ENCODE results near the gene GYG1.
"Not testable (repeated sequence)": the region's sequence is repeated elsewhere in the genome, so short reads cannot be mapped to it uniquely, and the experiment has no call there.

Gene GYG1

DNA sequence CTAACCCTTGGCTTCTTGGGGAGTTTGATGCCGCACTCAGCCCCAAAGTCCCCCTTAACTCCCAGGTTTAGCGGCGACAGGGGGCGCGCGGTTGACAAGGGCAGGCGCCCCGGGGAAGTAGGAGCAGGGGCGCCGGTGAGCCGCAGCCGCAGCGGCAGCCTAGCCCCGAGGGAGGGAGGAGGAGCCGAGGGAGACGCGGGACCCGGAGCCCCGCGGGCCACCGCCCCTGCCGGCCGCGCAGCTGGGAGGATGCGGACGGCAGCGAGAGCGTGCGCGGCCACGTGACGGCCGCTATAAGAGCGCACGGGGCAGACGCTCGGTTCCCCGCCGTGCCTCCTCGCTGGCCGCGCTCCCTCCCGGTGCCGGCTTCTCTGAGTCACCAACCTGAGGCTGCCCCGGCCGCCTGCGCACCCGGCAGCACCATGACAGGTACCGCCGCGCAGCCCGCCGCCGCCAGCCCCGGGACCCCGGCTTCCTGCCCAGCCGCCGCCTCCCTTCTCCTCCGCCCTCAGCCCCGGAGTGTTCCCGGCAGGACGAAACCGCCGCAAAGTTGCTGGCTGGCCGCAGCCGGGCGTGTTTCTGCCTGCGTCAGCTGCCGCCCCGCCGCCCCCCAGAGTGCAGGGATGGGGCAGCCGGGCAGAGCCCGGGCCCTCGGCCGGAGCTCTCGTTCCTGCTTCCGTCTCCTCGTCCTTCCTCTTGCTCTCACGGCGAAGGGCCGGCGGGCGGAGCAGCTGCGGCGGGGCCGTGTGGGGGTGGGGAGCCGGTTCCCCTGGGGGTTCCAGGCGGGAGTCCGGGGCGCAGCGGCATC is at the start of gene GYG1:
GYG1 (plus strand) TSS at position 322 of the 808 bp plus-strand sequence; CDS start at position 423, 101 bp downstream.
- DNase-seq = peak; percentile 76

DNA sequence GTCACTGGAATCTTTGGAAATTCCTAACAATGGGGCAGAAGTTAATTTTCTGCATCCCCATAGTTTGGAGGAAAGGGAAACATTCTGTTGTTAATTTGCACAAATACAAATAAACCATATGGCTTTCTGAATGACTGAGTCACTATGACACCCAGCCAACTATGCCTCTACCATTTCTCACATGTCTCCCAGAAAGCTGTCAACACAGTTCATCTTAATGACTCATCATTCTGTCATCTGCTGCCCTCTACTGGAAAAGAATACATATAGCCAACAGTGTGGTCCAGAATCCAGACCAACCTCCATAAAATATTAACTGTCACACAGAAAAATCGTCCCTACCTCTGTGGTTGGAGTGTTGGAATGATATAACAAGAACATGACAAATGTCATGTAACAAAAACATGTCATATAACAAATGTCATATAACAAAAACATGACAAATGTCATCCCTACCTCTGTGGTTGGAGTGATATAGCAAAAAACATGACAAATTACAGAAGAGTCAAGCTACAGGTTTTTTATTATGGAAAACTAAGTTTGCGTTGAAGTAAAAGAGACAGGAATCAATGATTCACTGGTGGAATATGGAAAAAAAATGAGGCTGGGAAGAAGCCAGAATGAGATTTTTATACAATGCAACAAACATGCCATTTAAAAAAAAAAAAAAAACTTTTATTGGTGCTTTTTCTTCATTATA is 47.7 kb upstream of the GYG1 start:
- DNase-seq = peak; percentile 6

DNA sequence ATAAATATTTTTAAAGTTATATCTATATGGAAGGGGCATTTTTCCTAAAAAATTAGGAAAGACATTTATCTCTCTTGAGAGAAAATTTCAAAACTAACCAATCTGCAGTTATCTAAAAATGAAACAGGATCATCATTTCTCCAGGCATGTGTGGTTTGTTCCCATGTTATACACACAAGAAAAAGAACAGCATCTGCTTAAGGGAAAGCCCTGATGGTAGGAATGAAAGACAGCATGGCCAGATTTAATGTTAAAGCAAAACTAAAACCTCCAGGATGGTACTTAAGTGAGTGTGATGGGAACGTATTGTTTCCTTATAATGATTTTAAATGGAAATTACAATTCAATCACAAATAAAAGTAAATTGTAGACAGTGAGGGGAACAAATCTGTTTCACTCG is 46.2 kb upstream of the GYG1 start:
- DNase-seq = no peak

DNA sequence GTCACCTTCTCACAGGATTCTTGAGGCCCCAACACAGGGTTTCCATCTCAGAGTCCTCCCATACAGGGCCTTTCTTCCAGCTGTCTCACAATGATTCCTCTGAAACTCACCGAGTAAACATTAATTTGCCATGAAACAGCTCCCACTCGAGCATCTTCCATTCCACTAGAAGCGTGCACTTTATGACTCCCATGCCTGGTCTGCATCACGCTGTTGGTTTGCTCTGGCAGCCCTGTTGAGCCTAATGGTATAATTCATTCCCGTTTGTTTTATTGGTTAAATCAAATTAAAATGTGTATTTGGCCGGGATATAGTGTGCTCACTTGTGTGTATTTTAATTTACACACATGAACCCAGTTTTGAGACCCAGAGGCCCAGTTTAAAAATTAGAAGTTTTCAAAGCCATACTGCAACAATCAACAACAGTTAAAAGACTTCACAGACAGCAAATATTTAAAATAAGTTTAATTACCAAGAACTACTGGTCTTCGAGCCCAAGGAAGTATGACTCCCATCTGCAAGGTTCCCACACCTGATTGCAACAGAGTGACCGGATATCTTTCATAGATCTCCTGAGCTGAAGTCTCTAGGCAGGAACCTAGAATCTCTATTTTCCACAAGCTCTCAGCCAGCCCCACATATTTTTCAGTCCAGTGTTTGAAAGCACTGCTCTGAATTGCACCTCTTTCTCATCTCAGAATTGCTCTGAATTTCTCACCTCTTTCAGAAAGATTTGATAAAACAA is 42.3 kb upstream of the GYG1 start:
- DNase-seq = no peak

DNA sequence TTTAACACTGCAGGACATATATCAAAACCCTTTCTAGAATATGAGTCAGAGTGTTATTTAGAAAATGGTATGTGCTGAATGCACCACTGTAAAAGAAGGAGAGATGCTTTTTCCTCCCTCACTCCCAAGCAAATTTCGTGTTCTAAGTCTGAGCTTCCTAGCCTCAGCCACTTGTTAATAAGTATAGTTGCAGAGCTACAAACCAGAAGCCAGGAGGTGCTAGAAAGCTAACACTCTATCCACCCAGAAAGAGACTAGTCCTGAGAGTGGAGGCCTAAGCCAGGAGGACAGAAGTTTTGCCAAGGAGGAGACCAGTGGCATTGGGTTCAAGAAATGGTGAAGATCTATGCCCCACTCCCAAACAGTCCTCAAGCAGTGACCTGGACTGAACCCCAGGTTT is 40.5 kb upstream of the GYG1 start:
- no peak for DNase-seq

DNA sequence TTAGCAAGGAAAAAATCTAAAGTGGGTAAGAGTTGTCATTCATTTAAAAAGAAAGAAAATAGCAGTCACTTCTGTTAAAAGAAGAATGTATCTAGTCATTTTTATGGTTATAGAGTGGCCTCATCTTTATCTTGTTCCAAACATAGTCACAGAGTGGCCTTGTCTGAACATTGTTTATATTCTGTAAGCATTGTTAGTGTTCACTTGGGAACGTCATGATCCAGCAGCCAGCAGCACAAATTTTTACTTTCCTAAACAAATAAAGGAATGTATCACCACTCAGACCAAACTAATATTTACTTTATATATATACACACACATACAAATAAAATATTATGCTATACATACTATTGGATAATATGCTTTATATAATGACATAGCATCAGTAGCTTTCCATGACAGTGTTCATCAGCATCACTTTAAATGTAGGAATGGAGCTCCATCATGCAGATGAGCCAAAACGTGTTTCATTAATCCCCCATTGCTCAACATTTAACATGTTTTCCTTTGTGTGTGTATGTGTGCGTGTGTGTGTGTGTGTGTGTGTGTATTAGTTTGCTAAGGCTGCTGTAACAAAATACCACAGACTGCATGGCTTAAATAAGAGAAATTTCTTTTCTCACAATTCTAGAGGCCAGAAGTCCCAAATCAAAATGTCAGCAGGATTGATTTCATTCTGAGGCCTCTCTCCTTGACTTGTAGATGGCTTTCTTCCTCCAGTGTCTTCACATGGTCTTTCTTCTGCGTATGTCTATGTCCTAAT is 39.6 kb upstream of the GYG1 start:
- no peak for DNase-seq

DNA sequence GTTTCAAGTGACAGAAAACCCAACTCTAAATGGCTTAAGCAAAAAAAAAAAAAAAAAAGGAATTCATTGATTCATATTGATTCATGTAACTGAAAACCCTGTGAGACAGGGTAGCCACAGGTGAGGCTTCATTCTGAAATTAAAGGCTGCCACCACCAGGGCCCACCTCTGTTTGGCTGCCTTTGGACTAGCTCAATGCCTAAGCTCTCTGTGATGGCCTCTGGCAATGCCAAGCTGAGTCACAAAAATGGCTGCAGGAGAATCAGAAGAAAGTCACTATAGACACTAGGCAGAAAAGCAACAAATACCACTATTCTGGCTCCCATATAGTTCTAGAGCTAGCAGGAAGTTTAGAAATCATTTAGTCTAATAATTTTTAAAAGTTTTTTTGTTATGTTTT is 38.2 kb upstream of the GYG1 start:
- DNase-seq = no peak

DNA sequence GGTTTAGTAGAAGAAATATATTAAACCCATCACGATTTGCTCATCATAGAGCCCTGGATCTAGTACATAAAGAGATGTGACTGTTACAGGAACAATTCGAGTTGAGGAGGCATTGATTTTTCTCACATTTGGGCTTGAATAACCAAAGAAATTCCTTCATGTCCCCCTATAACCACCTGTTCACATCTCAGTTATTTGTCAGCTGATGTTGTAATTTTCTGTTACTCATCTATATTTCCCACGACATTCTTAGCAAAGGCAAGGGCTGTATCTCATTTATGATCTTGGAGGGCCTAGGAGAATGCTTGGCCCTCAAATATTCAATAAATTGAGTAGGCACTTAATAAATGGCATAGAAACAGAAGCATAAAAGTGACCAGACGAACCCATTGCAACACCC is 36.4 kb upstream of the GYG1 start:
- no peak for DNase-seq

DNA sequence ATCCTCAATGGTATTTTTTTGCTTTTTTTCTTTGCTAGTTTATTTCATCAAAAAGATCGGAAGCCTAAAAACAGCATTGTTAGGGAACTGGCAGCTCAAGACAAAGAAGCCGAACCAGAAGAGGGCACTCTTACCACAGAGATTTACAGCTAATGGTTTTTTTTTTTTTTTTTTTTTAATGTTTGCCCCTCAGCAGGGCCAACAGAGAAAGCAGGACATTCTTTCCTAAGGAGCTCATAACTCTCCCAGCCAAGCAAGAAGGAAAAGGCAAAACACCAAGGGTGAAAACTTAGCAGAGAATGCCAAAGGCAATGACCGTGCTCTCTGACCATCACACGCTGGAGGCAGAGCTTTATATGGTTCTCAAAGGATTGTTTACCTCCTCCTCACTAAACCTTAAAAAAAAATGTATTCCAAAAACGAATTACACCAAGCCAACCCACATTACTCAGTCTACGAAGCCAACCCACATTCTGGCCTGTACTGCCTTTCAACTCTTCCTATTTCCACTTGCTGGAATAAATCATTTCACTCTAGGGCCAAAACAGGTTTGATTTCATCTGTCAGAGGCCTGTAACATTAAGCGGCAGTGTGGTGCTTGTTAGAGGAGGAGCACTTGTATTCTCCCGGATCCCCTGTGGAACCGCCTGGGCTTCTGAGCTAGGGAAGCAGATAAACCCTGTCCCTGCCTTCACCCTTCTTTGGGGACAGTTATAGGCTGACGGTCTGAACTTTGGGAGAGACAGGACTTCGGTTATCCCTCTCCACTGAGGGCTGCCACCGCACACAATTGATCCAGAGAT is 35.6 kb upstream of the GYG1 start:
- DNase-seq = no peak

DNA sequence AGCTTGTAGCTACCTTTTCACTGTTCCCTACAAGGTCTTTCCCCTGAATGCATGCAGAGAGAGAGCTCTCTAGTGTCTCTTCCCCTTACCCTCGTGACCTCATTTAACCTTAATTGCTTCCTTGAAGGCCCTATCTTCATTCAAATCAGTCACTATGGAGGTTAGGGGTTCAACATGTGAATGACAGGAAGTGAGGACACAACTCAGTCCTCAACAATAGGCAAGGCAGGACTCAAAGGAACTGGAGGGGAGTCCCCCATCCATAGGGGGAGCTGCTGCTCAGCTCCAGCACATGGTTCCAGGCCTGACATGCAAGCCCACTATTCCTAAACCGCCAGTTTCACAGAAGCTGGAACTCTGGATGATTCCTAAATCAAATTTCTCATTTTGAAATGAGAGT is 33.8 kb upstream of the GYG1 start:
- peak; percentile 4 for DNase-seq

DNA sequence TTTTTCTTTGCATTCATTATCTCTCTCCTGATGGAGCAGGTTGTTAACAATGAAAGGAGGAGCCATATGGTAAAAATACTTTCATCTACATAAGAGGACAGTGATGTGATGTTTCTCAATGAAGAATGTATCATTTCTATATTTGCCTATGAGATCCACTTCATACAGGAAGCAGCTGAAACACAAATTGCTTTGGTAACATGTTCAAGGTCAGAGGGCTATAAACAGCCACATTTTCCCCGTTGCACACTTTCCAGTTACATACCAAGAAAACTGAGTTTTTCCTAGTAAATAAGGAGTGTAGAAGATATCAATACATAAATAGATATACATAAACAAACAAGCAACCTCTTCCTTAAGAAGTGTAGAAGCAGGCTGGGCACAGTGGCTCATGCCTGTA is 32.6 kb upstream of the GYG1 start:
- DNase-seq = no peak

DNA sequence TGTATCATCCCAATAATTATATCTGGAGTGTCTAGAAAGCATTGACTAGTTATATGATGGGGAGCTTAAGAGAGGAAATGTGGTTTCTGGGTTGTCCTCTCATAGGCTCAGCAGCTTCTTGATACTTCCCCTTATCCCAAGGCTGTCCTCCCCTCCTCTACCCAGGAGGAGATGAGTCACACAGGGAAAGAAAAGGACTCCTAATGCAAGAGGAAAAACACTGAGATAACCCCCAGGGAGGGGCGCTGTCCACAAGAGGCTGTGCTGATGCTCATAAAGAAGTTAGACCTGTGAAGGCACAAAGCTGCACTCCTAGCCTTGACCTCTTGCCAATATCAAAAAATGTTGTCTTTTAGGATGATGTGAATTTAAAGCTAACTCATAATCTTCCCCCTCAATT is 28.8 kb upstream of the GYG1 start:
- no peak for DNase-seq

DNA sequence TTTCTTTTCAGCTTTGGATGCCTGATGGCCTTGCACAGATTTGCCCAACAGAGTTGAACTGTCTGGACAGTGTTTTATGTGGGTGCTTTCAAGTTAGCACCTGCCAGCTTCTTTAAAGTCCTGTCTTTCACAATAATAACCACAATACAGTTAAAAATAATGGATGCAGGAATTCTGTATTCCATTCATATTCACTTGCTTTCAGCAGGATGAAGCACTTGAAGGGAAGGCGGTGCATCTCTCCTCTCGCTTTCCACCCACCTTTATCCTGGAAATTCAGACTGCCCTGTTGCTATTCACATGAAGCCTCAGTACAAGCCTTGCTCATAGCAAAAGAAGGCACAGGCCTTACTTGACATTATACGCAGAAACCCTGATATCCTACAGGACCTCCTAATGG is 26.5 kb upstream of the GYG1 start:
- DNase-seq = no peak

DNA sequence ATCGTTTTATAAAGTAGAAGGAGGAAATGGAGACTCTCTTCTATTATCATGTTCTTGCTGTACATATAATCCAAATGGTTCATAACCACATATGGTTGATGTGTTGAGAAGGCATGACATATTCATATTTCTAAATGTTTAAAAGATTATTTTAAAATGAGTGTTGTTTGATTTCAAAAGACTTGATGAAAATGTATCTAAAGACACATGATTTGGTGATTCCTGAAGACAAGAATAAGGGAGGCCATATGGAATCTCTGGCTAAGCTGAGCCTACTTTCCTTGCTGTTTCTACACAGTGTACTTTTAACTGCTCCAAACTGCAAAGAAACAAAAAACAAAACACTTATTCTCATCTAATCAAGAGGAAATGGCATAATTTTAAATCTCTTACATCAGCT is 23.0 kb upstream of the GYG1 start:
- DNase-seq = no peak

DNA sequence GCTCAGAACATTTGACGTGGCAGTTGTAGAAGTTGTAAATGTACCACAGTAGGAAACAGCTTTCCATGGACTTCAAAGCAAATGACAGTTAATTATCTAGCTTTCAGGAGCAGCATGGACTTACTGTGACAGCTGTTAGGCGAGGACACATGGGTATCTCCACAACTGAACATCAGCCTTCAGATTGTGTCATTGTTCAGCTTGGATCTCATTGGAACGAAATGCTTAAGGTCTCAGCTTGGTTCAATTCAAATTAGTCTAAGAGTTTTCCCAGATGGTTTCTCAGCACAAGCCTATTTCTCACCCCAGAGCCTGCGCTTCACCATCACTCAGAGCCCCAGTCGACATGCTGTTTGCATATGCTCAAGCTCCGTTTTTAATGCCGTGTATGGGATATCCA is 21.1 kb upstream of the GYG1 start:
- DNase-seq = no peak

DNA sequence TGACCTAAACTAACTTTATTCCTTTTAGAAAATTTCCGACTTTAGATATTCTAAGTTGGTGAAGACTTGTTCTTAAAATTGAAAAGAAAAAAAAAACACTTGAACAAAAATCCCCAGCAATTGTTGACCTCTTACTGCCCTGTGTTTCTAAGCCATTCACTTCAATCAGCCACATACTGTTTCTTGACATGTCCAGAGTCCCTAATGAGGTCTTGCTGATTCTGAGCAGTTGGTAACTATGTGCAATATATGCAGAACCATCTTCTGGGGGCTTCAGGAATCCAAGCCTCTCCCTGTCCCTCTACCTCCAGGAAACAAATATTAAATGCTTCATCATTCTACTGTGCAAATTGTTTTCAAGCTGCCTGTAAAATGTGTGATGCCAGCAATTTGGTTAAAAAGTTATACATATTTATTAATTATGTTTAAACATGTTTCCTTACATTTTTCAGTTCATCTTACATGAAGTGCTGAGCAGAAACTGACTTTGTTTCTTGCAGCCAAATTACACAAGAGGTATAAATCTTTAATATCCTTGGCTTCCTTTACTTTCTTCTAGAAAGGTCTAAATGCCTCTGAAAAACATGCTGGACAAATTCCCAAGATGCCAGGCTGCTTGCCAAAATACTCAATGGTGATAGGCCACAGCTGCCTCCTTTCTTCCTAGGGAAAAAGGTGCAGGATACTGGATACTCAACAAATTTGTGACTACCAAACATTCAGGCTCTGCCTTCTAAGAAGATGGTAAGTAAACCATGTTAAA is 19.8 kb upstream of the GYG1 start:
- DNase-seq = no peak

DNA sequence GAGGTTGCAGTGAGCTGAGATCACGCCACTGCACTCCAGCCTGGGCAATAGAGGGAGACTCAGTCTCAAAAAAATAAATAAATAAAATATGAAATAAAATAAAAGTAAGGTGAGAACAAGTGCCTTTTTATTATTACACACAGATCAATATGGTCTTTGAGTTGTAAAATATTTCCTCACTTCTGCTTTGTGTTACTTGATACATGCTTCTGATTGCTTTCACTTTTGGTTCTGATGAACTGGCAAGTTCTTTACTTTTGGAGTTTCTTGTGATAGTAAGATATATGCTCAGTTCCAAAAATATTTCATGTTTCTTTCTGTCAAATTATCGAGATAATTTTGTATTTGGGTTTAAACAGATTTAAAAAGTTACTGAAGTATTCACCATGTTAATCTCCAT is 16.6 kb upstream of the GYG1 start:
- DNase-seq = no peak

DNA sequence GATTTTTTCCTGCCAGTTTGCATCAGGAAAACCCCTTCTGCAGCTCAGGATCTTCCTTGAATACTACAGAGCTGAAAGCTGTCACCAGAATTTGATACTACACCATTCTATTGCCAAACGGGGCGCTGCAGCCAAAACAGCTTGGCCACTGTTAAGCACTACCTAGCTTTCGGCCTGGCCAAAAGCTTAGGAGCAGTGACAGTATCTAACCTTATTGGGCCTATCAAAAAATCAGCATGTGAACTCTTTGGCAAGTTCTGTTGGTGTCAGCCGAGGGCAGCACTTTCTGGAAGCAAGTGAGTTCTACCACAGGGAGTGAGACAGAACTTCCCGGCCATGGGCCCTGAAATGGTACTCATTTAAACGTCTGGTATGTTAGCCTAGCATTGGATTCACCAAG is 16.1 kb upstream of the GYG1 start:
- DNase-seq = no peak

DNA sequence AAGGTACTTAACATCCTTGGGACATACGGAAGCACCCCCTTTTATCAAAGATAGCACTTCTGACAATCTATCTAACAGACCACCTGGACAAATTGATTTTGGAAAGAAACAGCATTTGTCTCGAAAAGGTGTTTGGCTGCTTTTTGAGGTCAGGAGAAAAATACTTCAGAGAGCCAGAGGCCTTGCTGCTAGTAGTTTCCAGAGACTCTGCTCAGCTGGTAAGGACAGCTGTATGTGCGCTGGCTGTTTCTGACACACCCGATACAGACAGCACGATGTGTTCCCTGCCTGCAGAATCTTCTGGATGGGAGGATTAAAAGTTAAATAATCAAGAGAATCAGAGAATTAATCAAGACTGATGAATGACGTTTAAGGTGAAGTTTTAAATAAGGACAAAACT is 15.6 kb upstream of the GYG1 start:
- no peak for DNase-seq

DNA sequence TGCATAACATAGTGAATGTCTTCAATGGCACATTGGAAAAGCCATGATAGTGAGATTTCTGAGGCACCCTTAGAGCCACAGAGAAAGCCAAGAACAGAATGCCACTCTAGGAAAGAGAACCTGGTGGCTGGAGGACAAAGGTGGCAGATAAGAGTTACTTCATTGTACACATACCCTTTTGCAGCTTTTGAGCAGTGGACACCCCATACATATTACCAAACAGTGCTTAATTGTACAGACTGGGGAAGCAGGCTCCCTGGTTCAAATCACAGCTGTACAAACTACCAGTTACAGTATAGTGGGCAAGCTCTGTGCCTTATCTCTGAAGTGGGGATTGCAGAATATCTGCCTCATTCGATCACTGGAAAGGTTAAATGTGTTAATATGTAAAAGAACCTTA is 10.1 kb upstream of the GYG1 start:
- DNase-seq = no peak

DNA sequence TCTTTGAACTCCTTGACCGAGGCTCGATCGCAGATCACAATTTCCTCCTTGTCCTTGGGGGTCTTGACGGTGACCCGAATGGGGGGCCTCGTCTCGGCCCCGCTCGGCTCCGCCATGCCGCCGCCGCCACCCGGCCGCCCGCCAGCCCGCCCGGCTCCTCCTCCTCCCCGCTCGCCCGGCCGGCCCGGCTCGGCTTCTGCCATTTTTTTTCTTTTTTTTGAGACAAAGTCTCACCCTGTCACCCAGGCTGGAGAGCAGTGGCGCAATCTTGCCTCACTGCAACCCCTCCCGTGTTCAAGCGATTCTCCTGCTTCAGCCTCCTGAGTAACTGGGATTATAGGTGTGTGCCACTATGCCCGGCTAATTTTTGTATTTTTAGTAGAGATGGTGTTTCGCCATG is 3.8 kb upstream of the GYG1 start:
- not testable (repeated sequence) for DNase-seq

DNA sequence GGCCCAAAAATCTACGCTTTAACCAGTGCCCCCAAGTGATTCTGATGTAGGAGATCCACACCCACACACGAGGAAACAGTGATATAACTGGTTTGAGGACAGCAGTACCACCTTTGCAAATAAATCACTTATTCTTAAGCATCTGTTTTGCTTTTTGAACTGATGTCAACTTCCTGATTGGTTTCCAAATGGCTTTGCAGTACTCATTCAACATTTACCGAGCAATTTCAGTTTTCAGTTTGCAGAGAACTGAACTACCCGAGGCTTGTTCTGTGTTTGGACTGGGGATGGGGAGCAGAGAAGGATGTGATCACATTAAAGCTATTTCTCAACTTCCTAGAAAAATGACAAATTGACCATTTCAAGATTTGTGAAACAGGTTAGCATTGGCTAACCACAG is 1.1 kb upstream of the GYG1 start:
- no peak for DNase-seq
